Glomerular endothelial cell (primary cell): Measurements from ENCODE around the gene ACADS. TPM values are rescaled to one million over a fixed set of nuclear protein-coding genes. Genes with fewer than 3 reads are reported as not detected.

Experiments
- DNase-seq: peaks from one replicate; pipeline ENCODE4 v3.0.0-alpha.2; 2011; ENCODE audit warnings: low read depth, low spot score; ENCODE audit errors: extremely low read depth
- total RNA-seq: library from RNA; depleted of rRNA; stranded (reverse); fragments of >200 nt; gene quantifications from 2 replicates; pipeline ENCODE4 v1.2.3, GENCODE V29; 2015

ACADS gene
- total RNA-seq, 1 donor from 2014 or later: 18.4 TPM

DNA sequence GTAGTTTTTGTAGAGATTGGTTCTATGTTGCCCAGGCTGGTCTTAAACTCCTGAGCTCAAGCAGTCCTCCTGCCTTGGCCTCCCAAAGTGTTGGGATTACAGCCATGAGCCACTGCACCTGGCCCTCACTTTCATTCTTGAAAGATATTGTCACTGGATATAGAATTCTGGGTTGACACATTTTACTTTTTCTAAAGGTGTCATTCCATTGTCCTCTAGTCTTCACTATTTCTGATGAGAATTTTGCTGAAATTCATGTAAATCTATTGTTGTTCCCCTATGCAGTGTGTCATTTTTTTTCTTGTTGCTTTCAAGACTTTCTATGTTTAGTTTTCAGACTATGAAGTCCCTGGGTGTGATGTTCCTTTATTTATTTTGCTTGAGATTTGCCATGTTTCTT is 29.2 kb downstream of the ACADS start:
- DNase-seq: no peak

DNA sequence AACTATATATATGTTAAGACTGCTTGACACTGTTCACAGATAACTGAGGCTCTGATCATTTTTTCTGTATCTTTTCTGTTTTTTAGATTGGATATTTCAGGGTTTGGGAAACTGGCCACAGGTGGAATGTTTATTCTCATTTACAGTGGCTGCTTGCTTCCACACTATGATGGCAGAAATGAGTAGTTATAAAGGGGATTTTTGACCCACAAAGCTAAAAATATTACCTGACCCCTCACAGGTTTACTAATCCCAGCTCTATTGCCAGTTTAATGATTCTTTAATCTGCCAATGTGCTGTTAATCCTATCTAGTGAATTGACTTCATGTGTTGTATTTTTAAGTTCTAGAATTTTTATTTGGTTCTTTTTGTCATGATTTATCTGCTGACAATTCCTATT is 29.6 kb downstream of the ACADS start:
- no peak for DNase-seq

DNA sequence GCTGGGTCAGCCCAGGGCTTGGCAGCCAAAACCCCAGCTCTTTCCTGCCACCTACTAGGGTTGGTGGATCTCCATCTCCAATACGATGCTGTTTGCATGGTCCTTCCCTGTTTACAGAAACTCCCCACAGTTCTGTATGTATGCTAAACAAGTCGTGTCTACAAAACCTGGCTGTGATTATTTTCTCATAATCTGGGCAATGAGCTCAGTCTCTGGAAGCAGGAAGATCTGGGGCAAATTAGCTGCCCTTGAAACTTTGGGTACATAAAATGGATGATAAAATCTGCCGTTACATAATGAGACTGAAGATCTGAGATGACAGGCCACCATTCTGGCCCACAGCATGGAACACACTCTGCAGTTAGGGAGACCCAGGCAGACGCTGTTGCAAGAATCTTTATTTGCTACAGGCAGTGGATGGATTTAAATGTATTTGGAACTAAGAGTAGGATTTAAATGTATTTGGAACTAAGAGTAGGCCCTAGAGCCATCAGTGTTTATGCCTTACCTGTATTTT is 31.7 kb downstream of the ACADS start:
- DNase-seq: no peak

DNA sequence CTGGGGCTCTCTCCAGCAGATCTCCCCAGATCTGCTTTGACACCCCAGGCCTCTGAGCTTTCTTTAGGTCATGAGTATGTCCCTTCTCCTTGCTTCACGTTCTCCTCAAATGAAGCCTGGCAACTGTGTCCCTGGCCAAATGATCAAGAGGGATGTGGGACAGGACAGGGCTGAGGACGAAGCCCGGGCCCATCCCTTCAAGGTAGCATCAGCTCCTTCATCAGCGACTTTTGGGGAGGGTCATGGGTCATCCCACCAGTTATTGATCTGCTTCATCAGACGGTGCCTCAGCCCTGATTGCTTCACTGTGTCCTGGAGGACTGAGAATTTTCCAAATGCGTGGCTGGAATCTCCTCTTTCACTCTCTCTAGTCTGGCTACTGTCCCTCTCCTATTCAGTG is 32.3 kb downstream of the ACADS start:
- no peak for DNase-seq

DNA sequence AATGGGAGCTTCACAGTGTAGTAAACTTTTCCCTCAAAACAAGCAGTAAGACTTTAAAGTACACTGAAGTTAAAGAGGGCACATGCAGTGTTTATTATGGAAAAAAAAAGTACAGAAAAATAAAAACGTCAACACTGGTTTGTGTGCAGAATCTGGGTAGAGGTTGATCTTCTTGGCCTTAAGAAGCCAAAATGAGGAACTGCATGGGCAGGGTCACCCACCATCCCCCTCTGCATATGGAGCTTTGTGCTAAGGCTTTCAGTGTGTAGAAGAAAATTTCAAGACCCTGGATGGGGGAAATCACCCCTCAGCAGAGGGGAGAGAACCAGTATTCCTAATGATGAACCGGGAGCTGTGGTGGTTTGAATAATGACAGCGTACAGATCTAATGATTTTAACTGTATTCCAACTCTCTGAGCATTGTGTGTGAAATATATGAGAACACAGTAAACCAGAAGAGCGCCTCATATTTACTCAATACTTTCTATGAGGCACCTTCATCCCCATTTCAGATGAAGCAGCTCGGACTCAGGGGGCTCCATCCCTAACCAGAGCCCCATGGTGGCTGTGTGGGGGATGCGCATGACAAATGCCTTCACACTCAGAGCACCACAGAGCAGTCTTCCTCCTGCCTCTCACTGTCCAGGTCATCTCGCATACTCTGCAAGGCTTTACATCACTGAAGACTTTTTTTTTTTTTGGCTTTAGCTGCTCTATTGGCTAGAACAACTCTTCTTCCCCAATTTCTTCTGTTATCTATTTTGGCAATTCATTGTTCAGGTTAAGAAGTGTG is 33.4 kb downstream of the ACADS start:
- no peak for DNase-seq

DNA sequence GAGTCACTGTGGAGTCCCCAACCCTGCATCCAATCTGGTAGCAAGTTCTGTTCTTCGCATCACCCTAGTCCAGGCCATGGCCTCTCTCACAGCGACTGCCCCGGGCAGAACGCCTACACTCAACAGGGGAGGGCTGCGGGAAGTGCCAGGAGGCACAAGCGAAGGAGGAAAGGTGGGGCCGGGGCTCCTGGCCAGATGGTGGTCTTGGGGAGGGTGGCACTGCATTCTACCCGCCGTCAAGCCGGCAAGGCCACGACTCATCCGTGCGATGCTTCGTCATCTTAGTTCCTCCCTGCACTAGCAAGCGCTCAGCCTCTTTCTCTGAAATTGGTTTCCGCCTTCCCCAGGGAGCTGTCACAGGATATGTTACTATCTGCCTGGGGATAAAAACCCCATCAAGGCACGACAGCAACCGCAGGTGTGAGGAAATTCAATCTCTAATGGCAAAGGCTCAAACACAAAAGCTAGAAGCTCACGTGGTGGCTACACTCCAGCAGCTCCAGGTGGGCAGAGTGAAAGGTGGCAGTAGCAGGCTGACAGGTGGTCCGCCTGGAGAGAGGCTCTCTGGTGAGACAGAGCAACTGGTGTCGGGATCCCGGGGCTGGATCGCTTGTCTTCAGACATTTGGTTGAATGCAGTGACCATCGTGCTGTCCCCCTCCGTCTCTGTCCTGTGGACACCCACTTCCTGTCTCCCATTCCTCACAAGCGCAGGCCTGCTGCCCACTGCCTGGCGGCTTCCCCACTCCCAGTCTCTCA is 34.1 kb downstream of the ACADS start:
- DNase-seq: no peak

DNA sequence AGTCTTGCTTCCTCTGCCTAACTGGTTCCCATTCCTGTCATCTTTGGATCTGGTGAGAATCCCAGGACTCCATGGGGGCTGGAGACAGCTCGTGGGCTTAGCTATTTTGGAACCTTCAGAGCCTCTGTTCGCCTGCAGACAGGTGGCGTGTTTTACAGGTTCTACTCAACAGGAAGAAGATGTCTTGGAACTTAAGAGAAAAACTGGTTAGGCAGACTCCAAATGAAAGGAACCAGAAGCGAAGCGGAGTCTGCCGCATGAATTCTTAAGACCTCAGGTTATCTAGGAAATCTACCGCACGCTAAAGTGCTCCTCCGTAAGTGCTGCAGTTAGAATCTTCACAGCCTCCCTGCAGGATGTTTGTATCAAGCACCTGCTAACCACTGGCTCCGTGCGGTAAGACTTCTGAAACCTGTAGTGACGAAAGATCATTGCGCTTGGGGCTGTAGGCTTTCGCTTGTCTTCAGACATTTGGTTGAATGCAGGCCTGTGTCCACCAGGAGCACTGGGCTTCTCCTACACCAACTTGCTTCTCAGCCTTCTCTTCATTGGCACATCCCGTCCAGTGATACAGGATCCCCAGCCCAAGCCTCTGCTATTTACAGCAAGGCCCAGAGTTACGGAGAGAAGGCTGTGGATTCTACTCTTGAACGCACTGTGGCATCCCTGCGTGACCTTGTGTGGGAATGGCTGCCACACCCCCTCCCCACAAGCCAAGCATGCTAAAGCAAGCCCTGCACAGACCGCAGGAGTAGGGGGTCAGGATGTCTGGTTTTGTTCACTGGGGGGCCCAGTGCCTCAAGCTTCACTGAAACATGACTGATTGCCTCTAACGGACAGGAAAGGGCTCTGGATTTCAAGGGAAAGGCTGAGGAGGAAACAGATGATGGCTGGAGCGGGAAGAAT is 35.0 kb downstream of the ACADS start:
- DNase-seq: no peak

DNA sequence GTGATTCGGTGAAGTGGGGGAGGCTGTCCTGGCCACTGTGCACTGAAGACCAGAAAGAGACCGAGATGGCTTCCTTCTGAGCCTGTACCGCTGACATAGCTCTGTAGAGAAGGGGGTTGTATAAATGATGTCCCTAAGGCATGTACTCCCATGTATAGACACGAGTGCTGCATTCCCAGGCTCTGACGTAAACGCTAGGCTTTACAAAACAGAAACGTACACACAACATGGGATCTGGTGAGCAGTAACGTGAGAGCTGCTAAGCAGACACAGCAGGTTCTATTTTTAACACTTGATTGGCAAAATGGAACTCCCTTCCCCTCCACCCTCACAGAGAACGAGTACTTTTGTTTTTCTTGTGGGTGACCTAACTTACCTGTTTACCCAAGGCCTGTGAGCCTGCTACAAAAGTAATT is 35.9 kb downstream of the ACADS start:
- DNase-seq: no peak

DNA sequence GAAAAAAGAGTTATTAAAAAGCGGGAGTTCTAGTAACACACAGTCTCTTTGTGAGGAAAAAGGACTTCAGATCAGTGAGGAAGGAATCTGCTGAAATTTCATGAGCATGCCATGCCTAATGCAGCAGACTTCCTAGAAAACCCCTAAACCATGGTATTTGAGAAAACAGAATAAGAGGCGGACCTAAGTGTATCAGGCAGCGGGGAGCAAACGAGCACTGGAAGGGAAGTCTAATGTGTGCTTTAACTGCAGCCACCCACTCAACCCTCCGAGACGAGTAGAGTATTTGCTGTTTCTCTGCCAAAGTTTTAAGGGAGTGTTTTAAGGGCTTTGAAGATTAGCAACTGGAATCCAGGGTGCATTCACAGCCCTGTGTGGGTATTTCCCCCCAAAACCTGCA is 36.5 kb downstream of the ACADS start:
- no peak for DNase-seq

DNA sequence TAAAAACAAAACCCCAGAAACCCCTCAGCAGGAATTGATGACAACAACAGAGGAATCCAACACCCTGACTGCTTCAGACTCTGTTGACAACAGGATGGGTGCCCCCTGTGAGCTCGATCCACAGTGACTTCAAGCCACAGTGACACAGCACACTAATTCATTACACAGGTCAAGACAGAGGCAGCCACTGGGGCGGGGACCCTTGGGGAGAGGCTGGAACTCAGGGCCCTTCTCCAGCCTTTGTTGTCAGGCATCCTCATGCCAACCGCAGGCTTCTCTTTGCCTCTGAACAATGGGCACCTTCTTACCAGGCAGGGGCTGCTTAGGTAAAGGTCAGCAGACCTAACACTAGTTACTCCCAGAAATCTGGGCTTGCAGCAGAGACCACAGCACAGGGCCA is 37.6 kb downstream of the ACADS start:
- DNase-seq: no peak

DNA sequence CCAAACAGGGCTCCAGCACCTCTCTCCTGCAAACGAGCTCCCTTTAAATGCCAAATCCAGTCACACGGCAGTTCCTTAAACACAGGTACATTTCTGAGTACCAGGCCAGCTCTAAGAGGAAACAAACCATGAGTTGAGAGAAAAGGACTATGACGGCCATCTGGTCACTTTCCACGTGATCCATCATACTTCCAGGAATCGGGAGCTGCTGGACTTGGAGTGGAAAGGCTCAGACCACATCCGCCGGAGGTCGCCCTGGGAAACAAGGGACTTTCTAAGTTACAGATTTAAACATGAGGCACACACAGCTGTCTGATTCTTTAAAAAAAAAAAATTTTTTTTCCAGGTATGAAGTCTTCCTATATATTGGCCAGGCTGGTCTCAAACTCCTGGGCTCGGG is 39.2 kb downstream of the ACADS start:
- no peak for DNase-seq

DNA sequence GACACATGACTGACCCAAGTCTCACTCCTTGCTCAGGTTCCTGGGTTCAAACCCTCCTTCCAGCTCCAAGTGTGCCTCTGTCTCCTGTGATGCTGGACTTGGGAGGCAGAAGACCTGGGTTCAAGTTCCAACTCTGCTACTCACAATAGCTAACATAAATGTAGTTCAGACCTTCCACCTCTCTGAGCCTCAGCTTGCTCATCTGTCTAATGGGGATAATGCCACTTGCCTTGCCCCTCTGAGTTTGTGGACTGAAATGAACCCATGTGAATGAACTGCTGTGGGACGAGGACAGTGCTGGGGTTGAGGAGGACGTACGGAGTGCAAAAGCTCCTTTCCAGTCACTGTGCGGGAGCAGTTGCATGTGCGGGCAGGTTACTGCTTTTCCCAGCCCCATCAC is 40.9 kb downstream of the ACADS start:
- no peak for DNase-seq

DNA sequence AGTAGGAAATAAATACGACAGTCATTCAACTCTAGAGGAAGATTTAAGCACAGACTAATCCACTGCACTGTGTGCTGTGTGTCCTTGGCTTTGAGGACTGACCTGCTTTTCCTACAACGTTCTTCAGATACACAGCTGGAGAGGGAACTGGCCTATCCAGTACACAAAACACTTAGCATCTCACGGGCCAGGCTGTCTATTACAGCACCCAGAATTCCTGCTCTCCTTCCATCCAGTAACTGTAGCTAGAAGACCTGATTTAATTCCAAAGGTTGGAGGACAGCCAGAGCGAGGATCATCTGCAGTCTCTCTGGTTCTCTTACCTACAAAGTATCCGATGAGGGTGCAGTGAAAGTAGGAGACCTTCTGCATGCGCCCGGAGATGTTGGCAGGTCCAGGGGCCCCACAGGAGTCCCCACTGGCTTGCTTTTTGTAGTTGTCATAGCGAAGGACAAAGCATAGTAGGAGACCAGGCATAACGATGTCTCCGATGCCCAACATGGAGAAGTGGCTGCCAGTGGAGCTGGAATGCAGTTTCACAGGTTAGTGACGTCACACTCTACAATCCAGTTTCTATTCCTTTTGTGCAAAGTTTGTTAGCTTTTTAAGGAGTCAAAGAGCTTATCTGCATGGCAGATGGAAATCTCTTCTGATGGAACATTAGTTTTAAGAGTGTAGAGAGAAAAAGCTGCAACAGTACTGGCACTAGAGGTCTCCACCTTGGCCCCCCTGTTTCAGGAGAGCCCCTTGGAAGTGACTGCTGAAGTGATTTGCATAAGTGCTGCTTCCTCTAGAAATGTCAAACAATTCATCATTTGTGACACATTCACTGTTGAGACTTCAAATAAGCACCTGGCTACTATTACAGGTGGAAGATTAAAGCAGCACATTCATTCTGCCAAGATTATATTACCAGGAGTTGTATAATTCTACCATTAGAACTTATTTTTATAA is 41.7 kb downstream of the ACADS start:
- no peak for DNase-seq

DNA sequence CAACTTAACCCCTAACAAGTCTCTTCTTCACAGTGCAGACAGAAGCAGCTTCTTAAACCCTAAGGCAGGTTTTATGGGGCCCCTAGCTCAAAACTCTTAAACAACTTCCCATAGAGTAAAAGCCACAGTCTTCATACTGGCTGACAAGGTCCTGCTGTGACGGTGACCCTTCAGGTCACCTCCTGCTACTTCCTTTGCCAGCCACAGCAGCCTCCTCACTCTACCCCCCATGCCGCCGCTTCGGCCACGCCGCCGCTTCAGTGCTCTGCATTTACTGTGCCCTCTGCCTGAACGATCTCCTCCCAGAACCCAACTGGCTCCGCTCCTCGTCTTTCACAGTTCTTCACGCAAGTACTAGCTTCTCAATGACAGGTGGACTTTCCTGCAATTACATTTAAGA is 45.5 kb downstream of the ACADS start:
- DNase-seq: no peak

DNA sequence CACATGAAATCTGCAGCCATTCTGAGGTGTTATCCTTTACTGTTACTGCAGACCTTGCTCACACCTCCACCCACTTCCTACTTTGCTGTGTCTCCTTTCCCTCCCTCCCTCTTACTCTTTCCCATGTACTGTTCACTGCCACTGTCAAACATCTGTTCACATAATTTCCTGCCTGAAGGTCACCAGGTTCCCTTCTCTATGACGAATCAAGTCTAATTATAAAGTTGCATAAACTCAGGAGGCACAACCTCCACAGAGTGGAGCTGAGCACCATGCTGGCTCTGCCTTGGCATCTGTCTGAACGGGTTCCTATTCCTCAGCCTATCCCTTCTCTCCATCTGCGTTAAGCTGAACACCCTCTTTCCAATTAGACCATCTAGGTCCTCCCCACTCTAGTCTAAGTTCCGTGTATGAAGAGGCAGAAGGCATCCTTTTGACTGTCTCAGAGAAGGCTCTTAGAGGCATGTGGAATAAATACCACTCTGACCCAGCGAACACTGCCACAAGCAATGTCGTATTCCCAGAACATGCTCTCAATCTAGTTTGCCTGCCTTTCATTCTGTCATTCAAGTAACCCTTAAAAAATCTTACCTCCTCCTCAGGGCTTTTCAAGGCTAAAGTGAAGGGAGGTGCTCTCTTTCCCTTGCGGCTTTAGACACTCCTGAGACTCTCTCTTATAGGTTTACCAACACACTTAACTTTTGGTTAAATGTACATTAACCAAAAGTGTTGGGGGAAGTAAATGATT is 48.7 kb downstream of the ACADS start:
- DNase-seq: no peak

DNA sequence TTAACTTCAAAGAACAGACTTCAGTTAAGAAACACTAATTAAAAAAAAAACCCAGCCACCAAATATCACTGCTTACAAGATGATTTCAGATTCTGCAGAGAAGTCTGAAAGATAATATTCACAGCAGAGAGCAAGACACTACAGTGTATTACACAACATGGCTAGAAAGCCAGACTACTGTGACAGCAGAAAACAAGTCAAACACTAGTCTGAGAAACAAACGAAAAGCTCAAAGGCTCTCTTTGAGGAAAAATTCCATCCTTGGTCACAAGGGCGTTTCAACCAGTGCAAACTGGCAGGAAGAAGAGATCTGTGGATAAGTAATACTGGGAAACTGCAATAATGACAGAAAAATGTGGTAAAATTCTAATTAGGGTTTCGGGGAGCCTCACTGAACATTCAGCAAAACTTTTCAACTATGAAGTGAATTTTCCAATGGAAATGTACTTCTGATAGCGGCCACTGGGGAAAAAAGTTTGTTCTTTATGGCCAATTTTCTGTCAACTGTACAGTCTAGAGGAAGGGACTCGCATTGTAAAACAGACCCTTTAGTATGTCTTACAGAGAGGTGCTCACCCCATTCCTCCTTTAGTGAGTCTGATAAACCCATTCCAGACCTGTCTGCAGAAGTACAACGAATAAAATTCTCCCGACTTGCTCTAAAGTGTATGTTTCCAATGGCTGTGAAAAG is 50.4 kb downstream of the ACADS start:
- DNase-seq: no peak

DNA sequence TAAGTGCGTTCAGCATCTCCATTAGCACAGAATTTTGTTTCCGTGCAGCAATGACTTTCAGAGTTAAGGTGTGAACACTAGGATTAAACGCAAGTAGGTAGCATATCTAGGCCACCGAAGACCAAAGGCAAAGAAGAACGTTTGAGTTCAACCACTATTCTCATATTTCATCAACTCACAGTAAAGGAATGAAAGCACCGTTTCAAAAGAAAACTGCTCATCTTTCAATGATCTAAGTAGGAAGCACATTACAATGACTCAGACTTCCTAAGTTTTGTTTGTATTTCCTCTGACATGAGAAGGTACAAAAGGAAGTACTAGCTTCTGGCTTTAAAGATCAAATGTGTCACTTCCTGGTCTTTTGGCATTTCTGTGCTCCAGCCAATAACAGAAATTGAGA is 57.6 kb downstream of the ACADS start:
- DNase-seq: peak; percentile 82

DNA sequence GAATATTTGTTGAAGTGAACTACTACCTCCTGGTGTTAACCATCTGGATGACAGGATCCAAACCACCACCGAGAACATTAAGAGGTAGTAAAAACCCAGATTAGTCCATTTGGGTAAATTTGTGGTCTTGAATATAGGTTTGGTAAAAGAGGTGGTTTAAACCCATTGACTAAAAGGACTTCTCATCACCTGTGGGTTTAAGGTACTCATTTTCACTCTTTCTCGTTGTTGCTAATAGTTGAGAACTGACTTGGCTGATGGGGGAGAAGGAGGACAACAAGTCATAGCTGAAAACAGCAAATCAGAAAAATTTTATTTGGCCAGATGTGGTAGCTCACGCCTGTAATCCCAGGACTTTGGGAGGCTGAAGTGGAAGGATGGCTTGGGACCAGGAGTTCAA is 59.2 kb downstream of the ACADS start:
- DNase-seq: no peak

DNA sequence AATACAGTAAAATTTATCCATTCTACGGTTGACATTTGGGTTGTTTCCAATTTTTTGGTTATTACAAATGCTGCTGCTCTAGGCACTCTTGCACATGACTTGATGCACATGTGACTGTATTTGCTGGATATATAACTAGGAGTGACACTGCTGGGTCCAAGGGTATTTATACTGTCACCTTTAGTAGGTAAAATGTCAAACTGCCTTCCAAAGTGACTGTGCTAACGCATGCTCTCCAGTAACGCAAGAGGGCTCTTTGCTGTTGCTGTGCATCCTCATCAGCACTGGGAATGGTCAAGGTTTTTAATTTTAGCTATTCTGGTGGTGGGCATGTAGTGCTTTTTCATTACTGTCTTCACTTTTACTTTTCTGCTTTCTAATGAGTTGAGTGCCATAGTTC is 62.3 kb downstream of the ACADS start:
- DNase-seq: no peak
